BLaER1 treated with 17β-estradiol and CSF1 and Interleukin-3, amounts not matched to agents 10 nM and 100 nM (cell line): ENCODE data around the gene PTPRCAP.

ENCODE experiments used
- H3K27ac ChIP-seq, 11 experiments: shearing (Covaris generic); formaldehyde crosslinking; 2 replicates each; pipeline ENCODE4 v1.8.1; 2022
- H3K27me3 ChIP-seq, 11 experiments: shearing (Covaris generic); formaldehyde crosslinking; 2 replicates each; pipeline ENCODE4 v1.8.1; 2022
- H3K36me3 ChIP-seq, 11 experiments: shearing (Covaris generic); formaldehyde crosslinking; 2 replicates each; pipeline ENCODE4 v1.8.1; 2022
- H3K4me1 ChIP-seq, 10 experiments: shearing (Covaris generic); formaldehyde crosslinking; 2 replicates each; pipeline ENCODE4 v1.8.1; 2022
- H3K4me2 ChIP-seq, 11 experiments: shearing (Covaris generic); formaldehyde crosslinking; 2 replicates each; pipeline ENCODE4 v1.8.1; 2022
- H3K4me3 ChIP-seq, 10 experiments: shearing (Covaris generic); formaldehyde crosslinking; 2 replicates each; pipeline ENCODE4 v1.8.1; 2022
- H3K9ac ChIP-seq, 11 experiments: shearing (Covaris generic); formaldehyde crosslinking; 2 replicates each; pipeline ENCODE4 v1.8.1; 2022
- H3K9me3 ChIP-seq, 11 experiments: shearing (Covaris generic); formaldehyde crosslinking; replicated peaks in 1 of 11; 2 replicates each; pipeline ENCODE4 v1.8.1; 2022
- H4K20me1 ChIP-seq, 11 experiments: shearing (Covaris generic); formaldehyde crosslinking; 2 replicates each; pipeline ENCODE4 v1.8.1; 2022
- Cebpa-rat ChIP-seq, 11 experiments: shearing (Covaris generic); IDR thresholded peaks; 2 replicates each; pipeline ENCODE4 v1.8.1; 2022

The PTPRCAP gene

DNA sequence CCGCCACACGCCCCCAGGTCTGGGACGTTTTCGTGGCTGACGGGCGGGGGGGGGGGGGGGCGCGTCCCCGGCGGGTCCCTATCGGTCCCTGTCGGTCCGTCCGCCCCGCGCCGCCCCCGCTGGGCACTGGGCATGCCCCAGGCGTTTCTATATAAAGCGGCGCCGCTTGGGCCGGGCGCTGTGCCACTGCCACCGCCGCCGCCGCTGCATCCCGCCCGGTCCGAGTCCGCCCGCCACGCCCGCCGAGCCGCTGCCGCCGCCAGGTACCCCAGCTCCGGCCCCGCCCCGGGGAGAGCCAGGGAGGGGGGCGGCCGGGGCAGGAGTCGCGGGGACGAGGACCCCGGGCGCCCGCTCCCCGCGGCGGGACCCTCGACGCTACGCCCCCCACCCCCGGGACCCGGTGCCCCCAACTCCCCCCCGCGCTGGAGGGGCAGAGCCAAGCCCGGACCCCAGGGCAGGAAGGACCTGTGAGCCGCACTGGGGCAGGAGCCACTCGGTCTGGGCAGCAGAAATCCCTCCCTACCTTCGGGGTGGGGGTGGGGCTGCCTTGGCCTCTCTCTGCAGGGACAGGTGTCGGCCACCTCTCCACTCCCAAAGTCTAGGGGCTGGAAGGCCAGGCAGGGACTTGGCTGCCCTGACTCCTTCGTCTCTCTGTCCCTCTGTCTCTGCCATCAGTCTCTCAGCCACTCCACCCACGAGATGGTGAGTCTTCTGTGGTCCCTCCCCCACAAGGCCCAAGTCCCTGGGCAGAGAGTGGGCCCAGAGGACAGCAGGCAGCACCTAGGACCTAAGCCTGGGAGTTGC lies 21.8 kb downstream of the PTPRCAP start, which contains the start of gene CARNS1:
CARNS1 (plus strand) TSS at position 178 of the 804 bp plus-strand sequence; CDS start at position 700, 522 bp downstream.
- H3K27me3 ChIP-seq: peaks cover 16 to 51% (median 31%) of the 10 kb centered on the region in 11 experiments
- H3K4me3 ChIP-seq: peak within 1 kb of the TSS in 3 of 10 experiments; percentile 12 to 23 (median 18); a peak in 4 of 20 replicates
- peak within 1 kb of the TSS in 1 of 11 experiments; percentile 59; a peak in 3 of 22 replicates for H3K27ac ChIP-seq
- peak within 1 kb of the TSS in 7 of 11 experiments; percentile 15 to 90 (median 28); a peak in 9 of 22 replicates for H3K9ac ChIP-seq
- no peak for TF ChIP-seq Cebpa-rat (IDR thresholded peaks at IDR 0.05)
- H3K4me2 ChIP-seq: peak within 1 kb of the TSS; percentile 77 to 100 (median 99)
- peaks cover 66 to 100% (median 94%) of the 10 kb centered on the region in 10 experiments for H3K4me1 ChIP-seq
- H3K9me3 ChIP-seq: no peaks in the 10 kb centered on the region
- H4K20me1 ChIP-seq: peaks cover 0 to 54% (median 0%) of the 10 kb centered on the region in 11 experiments; a peak in 10 of 22 replicates
- no peaks in the 10 kb centered on the region for H3K36me3 ChIP-seq

DNA sequence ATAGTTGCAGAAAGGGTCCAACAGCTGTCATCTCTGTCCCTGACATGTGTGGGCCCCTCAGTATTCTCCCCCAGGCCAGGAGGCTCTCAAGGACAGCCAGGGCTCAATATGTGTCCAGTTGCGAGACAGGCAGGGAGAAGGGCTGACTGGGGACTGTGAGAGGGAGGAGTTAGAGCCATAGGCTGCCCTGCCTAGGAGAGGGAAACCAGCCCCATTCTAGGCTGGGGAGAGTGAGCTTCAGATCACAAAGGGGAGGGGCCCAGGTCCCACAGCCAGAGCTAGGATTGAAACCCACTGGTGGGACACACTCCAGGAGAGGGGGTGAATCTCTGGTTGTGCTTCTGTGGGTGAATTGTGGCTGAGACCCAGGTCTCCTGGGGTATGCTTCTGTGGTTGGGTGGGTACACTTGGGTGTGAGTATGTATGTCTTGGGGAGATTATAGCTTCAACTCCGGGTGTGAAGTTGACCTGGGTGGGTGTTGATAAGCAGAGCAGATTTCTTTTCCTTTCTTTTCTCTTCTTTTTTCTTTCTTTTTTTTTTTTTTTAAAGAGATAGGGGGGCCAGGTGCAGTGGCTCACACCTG lies 24.1 kb downstream of the PTPRCAP start:
- Histone ChIP-seq H3K9me3 (no peaks in the 10 kb centered on the region), H3K4me1 (peaks cover 63 to 100% (median 94%) of the 10 kb centered on the region in 10 experiments), H3K36me3 (no peaks in the 10 kb centered on the region), H3K9ac (peak overlapping the region in 3 of 11 experiments; percentile 10 to 29 (median 12); a peak in 4 of 22 replicates), H3K4me2 (peak overlapping the region; percentile 28 to 100 (median 97); a peak in 20 of 22 replicates), H4K20me1 (peaks cover 0 to 63% (median 0%) of the 10 kb centered on the region in 11 experiments; a peak in 9 of 22 replicates), H3K4me3 (no peak overlapping the region), H3K27me3 (peaks cover 16 to 46% (median 31%) of the 10 kb centered on the region in 11 experiments), H3K27ac (no peak overlapping the region)
- TF ChIP-seq Cebpa-rat (IDR thresholded peaks at IDR 0.05): no peak

DNA sequence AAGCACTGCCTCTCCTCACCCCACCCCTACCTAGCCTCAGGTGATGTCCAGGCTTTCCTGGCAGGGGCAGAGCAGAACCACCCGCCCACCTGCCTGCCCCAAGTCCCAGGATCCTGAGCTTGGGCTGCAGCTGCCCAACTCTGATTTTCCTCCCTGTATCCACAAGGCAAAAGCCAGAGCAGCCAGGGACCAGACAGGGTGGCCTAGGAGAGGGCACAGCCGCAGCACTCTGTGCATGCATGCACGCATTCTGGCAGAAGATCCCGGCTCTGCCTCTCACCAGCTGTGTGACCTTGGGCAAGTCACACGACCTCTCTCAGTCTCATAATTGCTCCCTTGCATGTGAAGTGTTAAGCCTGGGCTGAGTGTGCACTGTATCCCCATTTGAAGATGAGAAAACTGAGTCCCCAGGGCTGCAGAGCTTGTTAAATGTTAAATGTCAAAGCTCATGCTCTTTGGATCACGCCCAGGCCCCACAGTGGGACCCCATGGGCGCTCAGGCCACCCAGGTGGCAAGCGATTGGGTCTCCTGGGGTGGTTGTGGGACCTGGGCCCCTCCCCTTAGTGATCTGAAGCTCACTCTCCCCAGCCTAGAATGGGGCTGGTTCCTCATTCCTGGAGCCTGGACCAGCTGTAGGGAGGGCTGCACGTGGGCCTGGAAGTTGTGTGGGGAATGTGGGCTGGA lies 24.8 kb downstream of the PTPRCAP start:
- Histone ChIP-seq H3K27ac (no peak overlapping the region), H4K20me1 (peaks cover 0 to 60% (median 0%) of the 10 kb centered on the region in 11 experiments; a peak in 8 of 22 replicates), H3K4me2 (peak overlapping the region; percentile 28 to 100 (median 97); a peak in 21 of 22 replicates), H3K4me3 (no peak overlapping the region), H3K9ac (peak overlapping the region in 2 of 11 experiments; percentile 12 to 29; a peak in 3 of 22 replicates), H3K4me1 (peaks cover 63 to 100% (median 94%) of the 10 kb centered on the region in 10 experiments), H3K36me3 (no peaks in the 10 kb centered on the region), H3K27me3 (peaks cover 16 to 39% (median 31%) of the 10 kb centered on the region in 11 experiments), H3K9me3 (no peaks in the 10 kb centered on the region)
- no peak for TF ChIP-seq Cebpa-rat (IDR thresholded peaks at IDR 0.05)

DNA sequence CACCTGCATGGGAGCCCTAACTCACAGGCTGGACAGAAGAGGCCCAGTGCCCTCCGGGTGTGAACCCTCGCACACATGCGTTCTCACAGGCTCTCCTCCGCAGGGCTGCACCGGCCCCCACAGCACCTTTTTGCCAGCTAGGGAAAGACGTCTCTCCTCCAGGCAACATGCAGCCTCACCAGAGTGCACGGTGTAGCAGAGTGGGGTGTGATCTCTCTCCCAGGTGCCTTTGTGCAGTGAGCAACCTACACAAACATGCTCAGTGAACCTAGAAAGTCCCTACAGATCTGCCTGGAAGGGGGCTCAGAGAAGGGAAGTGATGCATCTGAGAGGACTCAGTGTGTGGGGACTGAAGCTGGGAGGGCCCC lies 25.7 kb downstream of the PTPRCAP start:
- Histone ChIP-seq H3K9me3 (no peaks in the 10 kb centered on the region), H3K27me3 (peaks cover 16 to 34% (median 31%) of the 10 kb centered on the region in 11 experiments), H3K4me1 (peaks cover 63 to 100% (median 94%) of the 10 kb centered on the region in 10 experiments), H3K4me2 (peak overlapping the region in 9 of 11 experiments; percentile 37 to 100 (median 98); a peak in 18 of 22 replicates), H4K20me1 (peaks cover 0 to 60% (median 0%) of the 10 kb centered on the region in 11 experiments; a peak in 9 of 22 replicates), H3K9ac (peak overlapping the region in 1 of 11 experiments; percentile 29; a peak in 1 of 22 replicates), H3K27ac (no peak overlapping the region), H3K4me3 (no peak overlapping the region), H3K36me3 (no peaks in the 10 kb centered on the region)
- TF ChIP-seq Cebpa-rat (IDR thresholded peaks at IDR 0.05): no peak

DNA sequence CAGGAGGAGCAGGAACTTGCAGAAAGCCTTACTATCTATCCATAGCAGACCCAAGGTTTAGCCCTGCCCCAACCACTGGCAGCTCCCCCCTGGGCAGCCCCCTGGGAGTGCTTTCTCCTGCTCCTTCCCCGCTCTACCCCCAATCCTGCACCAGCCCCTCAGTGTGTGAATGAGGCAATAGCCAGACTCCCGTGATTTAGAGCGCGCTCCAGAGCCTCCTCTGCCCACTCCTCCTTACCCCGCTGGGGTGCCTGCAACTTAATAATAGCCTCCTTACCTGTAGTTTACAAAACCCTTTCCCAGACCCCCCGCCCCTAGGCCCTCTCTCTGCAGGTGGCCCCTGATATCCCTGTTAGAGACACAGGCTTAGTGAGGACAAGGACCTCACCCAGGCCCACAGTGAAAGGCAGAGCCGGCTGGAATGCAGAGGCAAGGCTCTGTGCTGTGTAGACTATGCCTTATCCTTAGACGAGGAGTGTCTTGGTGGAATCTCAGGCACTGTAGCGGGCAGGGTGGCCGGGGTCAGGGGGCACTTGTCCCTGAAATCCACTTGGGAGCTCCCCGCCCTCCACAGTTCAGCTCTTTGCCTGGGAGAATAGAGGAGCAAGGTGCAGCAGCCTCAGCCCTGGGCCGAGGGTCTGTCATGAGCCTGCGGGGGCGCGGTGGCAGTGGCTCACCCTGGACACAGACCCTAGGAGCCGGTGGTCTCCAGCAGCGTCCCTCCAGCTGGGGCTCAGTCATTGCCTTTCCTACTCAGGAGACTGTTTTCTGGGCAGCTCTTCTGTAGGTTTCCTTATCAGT lies 26.3 kb downstream of the PTPRCAP start:
- Histone ChIP-seq H3K4me2 (peak overlapping the region in 10 of 11 experiments; percentile 77 to 100 (median 98); a peak in 19 of 22 replicates), H3K9ac (peak overlapping the region in 3 of 11 experiments; percentile 26 to 77 (median 67); a peak in 4 of 22 replicates), H3K27me3 (peaks cover 16 to 32% (median 29%) of the 10 kb centered on the region in 11 experiments), H3K27ac (peak overlapping the region in 1 of 11 experiments; percentile 87; a peak in 1 of 22 replicates), H3K4me1 (peaks cover 63 to 100% (median 94%) of the 10 kb centered on the region in 10 experiments), H3K4me3 (no peak overlapping the region), H3K36me3 (peaks cover 0 to under 1% (median 0%) of the 10 kb centered on the region in 11 experiments; a peak in 1 of 22 replicates), H4K20me1 (peaks cover 0 to 64% (median under 1%) of the 10 kb centered on the region in 11 experiments; a peak in 10 of 22 replicates), H3K9me3 (no peaks in the 10 kb centered on the region)
- no peak for TF ChIP-seq Cebpa-rat (IDR thresholded peaks at IDR 0.05)

DNA sequence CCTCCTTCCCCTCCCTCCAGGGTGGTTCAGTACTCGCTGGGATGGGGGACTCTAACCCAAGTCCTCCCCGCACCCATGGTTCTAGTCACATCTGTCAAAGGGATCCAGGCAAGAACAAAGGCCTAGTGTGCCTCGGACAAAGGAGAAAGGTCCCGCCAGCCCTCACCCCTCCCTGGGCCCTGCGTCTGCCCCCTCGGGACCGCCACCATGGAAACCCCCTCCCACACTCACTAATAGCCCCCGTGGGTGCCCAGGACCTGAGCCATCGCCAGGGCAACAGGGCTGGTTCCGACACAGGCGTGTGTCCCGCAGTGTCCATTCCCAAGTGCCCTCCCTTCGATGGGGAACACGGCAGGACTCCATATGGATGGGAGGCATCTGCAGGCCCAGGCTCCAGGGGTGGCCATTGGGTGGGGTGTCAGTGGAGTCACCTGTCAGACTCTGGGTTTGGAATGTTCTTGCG lies 27.1 kb downstream of the PTPRCAP start:
- H3K36me3 ChIP-seq: peaks cover 0 to 9% (median 0%) of the 10 kb centered on the region in 11 experiments; a peak in 2 of 22 replicates
- peak overlapping the region in 8 of 11 experiments; percentile 48 to 77 (median 70); a peak in 13 of 22 replicates for H3K9ac ChIP-seq
- H3K27ac ChIP-seq: peak overlapping the region in 9 of 11 experiments; percentile 61 to 87 (median 80); a peak in 14 of 22 replicates
- peak overlapping the region; percentile 77 to 100 (median 98); a peak in 21 of 22 replicates for H3K4me2 ChIP-seq
- H3K9me3 ChIP-seq: no peaks in the 10 kb centered on the region
- H3K27me3 ChIP-seq: peaks cover 16 to 27% (median 22%) of the 10 kb centered on the region in 11 experiments
- TF ChIP-seq Cebpa-rat (IDR thresholded peaks at IDR 0.05): no peak
- H3K4me3 ChIP-seq: peak overlapping the region in 5 of 10 experiments; percentile 26 to 57 (median 52); a peak in 3 of 20 replicates
- peaks cover 0 to 64% (median 5%) of the 10 kb centered on the region in 11 experiments; a peak in 10 of 22 replicates for H4K20me1 ChIP-seq
- H3K4me1 ChIP-seq: peaks cover 66 to 100% (median 94%) of the 10 kb centered on the region in 10 experiments

DNA sequence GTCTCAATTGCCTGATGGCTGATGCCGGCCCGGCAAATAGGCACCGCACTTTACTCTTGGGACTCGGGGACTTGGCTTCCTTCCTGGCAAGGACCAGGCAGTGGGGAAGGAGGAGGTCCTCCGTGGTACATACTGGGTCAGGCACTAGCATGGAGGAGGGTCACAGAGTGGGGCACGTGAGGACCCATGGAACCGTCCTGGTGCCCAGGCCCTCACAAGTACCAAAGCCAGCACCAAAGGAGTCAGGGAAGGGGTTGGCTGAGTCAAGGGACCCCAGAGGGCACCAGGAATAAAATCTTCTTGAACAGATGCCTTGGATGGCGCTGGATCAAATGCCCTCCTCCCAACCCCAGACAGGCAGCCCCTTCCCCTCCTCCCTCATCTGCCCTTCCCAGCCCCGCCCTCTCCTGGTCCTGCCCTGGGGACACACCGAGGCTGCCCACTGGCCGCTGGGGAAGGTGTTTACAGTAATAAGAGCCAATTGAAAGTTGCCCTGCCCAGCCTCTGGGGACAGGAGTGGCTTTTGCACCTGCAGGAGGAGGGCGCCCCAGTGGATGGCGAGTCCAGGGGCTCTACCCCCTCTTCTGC lies 27.6 kb downstream of the PTPRCAP start:
- Histone ChIP-seq H4K20me1 (peaks cover 0 to 61% (median 5%) of the 10 kb centered on the region in 11 experiments; a peak in 10 of 22 replicates), H3K4me2 (peak overlapping the region; percentile 77 to 100 (median 98)), H3K36me3 (peaks cover 0 to 10% (median 0%) of the 10 kb centered on the region in 11 experiments; a peak in 2 of 22 replicates), H3K27me3 (peaks cover 11 to 22% (median 16%) of the 10 kb centered on the region in 11 experiments), H3K9ac (peak overlapping the region; percentile 48 to 77 (median 67); a peak in 21 of 22 replicates), H3K9me3 (no peaks in the 10 kb centered on the region), H3K4me1 (peaks cover 66 to 100% (median 94%) of the 10 kb centered on the region in 10 experiments), H3K27ac (peak overlapping the region; percentile 48 to 87 (median 74); a peak in 21 of 22 replicates), H3K4me3 (peak overlapping the region in 8 of 10 experiments; percentile 26 to 57 (median 50); a peak in 15 of 20 replicates)
- TF ChIP-seq Cebpa-rat (IDR thresholded peaks at IDR 0.05): no peak
